Thymus (tissue), 11 donors: ENCODE results near the gene SLC41A3. TPM values are rescaled to one million over a fixed set of nuclear protein-coding genes. Genes with fewer than 3 reads are reported as not detected.

ENCODE experiments used
- DNase-seq, 9 donors: peaks; one replicate each; pipeline ENCODE4 v3.0.0-alpha.2; 2013; ENCODE audit warnings: low spot score in 9 of 9, low read depth in 6 of 9, missing footprints in 1 of 9
- H3K27ac ChIP-seq, 2 donors: one replicate each; pipeline ENCODE4 v1.5.1; 2013; ENCODE audit warnings: control low read depth in 1 of 2, low read depth in 1 of 2, low read length in 1 of 2, mild to moderate bottlenecking in 1 of 2, moderate library complexity in 1 of 2
- H3K27me3 ChIP-seq, 2 donors: one replicate each; pipeline ENCODE4 v1.5.1; 2013; ENCODE audit warnings: low read length in 1 of 2; ENCODE audit not compliant: control insufficient read depth in 2 of 2, insufficient read depth in 1 of 2
- H3K36me3 ChIP-seq, 2 donors: one replicate each; pipeline ENCODE4 v1.5.1; 2013; ENCODE audit warnings: low read length in 1 of 2, mild to moderate bottlenecking in 1 of 2, moderate library complexity in 1 of 2; ENCODE audit not compliant: control insufficient read depth in 2 of 2, insufficient read depth in 2 of 2
- H3K4me1 ChIP-seq, 2 donors: one replicate each; pipeline ENCODE4 v1.5.1; 2013; ENCODE audit warnings: low read length in 2 of 2; ENCODE audit not compliant: control insufficient read depth in 2 of 2, insufficient read depth in 2 of 2
- H3K4me3 ChIP-seq, 2 donors: one replicate each; pipeline ENCODE4 v1.5.1; 2013; ENCODE audit warnings: low read length in 2 of 2, control low read depth in 1 of 2, mild to moderate bottlenecking in 1 of 2
- H3K9me3 ChIP-seq, 2 donors: one replicate each; pipeline ENCODE4 v1.5.1; 2013; ENCODE audit warnings: low read length in 1 of 2, mild to moderate bottlenecking in 1 of 2; ENCODE audit not compliant: control insufficient read depth in 2 of 2, insufficient read depth in 1 of 2
- WGBS: extraction: QIAGEN DNeasy Blood & Tissue Kit; methylation state at CpG from one replicate; pipeline ENCODE4 v1.1.7; 2013; 5-methylcytosine and 5-hydroxymethylcytosine counted together
- polyA plus RNA-seq: library from polyadenylated mRNA; stranded (reverse); fragments of 200-250 nt; gene quantifications from one replicate; pipeline ENCODE4 v1.2.3, GENCODE V29; 2013
- total RNA-seq: library from RNA; stranded (reverse); fragments of 120-200 nt; gene quantifications from one replicate; pipeline ENCODE4 v1.2.4, GENCODE V29; 2013
- donor health status: healthy.

The SLC41A3 gene
- total and polyA plus RNA-seq, 2 donors = 31.3 to 33.5 TPM

DNA sequence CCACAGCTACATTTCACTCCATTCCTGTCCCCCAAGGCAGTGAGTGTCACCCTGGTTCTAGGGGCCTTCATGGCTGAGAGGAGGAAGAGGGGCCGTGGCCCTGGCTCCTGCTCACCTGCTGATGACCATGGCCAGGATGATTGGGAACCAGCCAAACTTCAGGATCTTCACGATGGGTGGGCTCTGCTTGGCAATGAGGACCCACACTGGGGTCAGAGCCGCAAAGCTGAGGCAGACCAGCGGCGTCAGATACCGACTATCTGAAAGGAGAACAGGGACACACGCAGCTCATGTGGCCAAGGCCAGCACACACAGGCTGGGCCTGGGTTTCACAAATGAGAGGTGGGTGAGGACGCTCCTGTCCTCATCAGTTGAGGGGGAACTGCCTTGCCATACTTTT is 67.3 kb downstream of the SLC41A3 start:
- no peaks in the 10 kb centered on the region for H3K27me3 ChIP-seq
- no peaks in the 10 kb centered on the region for H3K4me1 ChIP-seq
- DNase-seq = no peak
- H3K27ac ChIP-seq = no peak overlapping the region
- no peaks in the 10 kb centered on the region for H3K9me3 ChIP-seq
- no peak overlapping the region for H3K4me3 ChIP-seq
- WGBS = over 99% methylated on average over 8 of the region's 8 CpGs
- peaks cover 38 to 54% of the 10 kb centered on the region in 2 donors for H3K36me3 ChIP-seq

DNA sequence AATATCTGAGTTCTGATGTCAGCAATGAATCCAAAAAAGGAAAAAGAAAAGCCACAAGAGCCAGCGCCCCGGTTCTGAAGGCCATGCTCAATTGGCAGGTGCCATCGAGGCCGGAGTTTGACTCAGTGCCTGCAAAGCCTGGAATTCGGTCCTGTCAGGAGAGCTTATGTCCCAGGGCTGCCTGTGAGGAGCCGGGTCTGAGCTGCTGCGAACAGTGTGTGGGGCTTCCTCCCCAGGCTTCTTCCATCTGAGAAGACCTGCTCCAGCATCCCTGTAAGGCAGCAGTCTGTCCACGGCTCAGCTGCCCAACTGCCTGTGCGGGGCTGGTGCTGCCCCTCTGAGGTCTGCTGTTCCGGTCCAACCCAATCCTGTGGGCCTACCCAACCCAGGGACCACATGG is 68.8 kb downstream of the SLC41A3 start:
- Histone ChIP-seq H3K27ac (no peak overlapping the region), H3K4me1 (no peaks in the 10 kb centered on the region), H3K27me3 (no peaks in the 10 kb centered on the region), H3K4me3 (no peak overlapping the region), H3K9me3 (no peaks in the 10 kb centered on the region), H3K36me3 (peaks cover 46 to 47% of the 10 kb centered on the region in 2 donors)
- 92% methylated on average over 10 of the region's 10 CpGs for WGBS
- no peak for DNase-seq

- DNase-seq = no peak
- WGBS = 96% methylated on average over 4 of the region's 4 CpGs
- Histone ChIP-seq H3K27ac (no peak overlapping the region), H3K4me3 (no peak overlapping the region), H3K9me3 (no peaks in the 10 kb centered on the region), H3K4me1 (no peaks in the 10 kb centered on the region), H3K27me3 (no peaks in the 10 kb centered on the region), H3K36me3 (peaks cover 42 to 47% of the 10 kb centered on the region in 2 donors)
Observed at GRCh38 chr3:126014252-126014651, 69.7 kb downstream of the SLC41A3 start.

GRCh38 chr3:126013751-126014156 is 70.2 kb downstream of the SLC41A3 start:
- no peak for DNase-seq
- WGBS = 98% methylated on average over 8 of the region's 8 CpGs
- Histone ChIP-seq H3K27me3 (no peaks in the 10 kb centered on the region), H3K4me3 (no peak overlapping the region), H3K4me1 (no peaks in the 10 kb centered on the region), H3K36me3 (peaks cover 43 to 46% of the 10 kb centered on the region in 2 donors), H3K27ac (no peak overlapping the region), H3K9me3 (no peaks in the 10 kb centered on the region)

DNA sequence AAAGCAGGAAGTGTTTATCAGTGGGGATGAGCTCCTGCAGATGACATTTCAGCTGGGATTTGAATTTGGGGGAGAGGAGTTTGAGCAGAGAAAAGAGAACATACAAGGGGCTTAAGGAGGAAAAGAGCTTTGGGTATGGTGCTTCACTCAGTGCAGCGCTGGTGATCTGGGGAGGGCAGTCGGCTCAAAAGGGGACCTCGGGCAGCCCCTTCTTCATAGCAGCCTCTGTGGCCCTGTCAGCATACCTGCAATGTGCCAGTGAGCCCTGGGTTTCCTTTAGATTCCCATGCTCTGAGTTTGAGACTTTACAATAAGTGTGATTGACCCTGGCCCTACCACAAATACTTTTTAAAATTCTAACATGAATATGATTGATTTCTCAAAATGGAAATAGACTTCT is 74.7 kb downstream of the SLC41A3 start:
- H3K36me3 ChIP-seq = peaks cover 42 to 59% of the 10 kb centered on the region in 2 donors
- no peak for DNase-seq

GRCh38 chr3:126008219-126008618 is 75.7 kb downstream of the SLC41A3 start:
- no peak overlapping the region for H3K4me3 ChIP-seq
- H3K36me3 ChIP-seq = peaks cover 41 to 52% of the 10 kb centered on the region in 2 donors
- WGBS = 98% methylated on average over 3 of the region's 3 CpGs

More for the DNA sequence above, 74.7 kb downstream of the SLC41A3 start:
- no peaks in the 10 kb centered on the region for H3K4me1 ChIP-seq
- H3K4me3 ChIP-seq = no peak overlapping the region
- no peak overlapping the region for H3K27ac ChIP-seq
- H3K27me3 ChIP-seq = no peaks in the 10 kb centered on the region
- H3K9me3 ChIP-seq = no peaks in the 10 kb centered on the region
- 100% methylated on average over 3 of the region's 3 CpGs for WGBS

DNA sequence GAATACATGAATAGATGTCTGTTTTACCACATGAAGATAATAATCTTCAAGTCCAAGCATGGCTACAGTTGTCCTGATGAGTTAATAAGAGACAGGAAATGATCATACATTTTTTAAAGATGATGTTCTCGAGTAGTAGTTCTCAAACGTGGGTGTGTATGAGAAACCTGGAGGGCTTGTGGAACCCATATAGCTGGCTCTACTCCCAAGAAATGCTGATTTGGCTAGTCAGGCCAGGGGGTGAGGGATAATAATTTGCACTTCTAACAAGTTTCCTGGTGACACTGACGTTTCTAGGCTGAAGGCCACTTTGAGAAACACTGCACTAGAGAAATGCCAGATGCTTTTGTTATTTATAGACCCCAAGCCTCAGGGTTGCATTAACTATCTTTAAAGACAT is 78.0 kb downstream of the SLC41A3 start:
- H3K4me1 ChIP-seq = no peaks in the 10 kb centered on the region
- no peaks in the 10 kb centered on the region for H3K27me3 ChIP-seq
- no peak overlapping the region for H3K27ac ChIP-seq
- DNase-seq = no peak
- peaks cover 30 to 39% of the 10 kb centered on the region in 2 donors for H3K36me3 ChIP-seq
- 75% methylated on average over 3 of the region's 3 CpGs for WGBS
- H3K9me3 ChIP-seq = no peaks in the 10 kb centered on the region
- no peak overlapping the region for H3K4me3 ChIP-seq

More at GRCh38 chr3:126008219-126008618, 75.7 kb downstream of the SLC41A3 start:
- Histone ChIP-seq H3K9me3 (no peaks in the 10 kb centered on the region), H3K4me1 (no peaks in the 10 kb centered on the region), H3K27me3 (no peaks in the 10 kb centered on the region), H3K27ac (no peak overlapping the region)
- DNase-seq = no peak

GRCh38 chr3:126004692-126005091 is 79.2 kb downstream of the SLC41A3 start:
- Histone ChIP-seq H3K4me1 (no peaks in the 10 kb centered on the region), H3K4me3 (no peak overlapping the region), H3K27me3 (no peaks in the 10 kb centered on the region), H3K9me3 (no peaks in the 10 kb centered on the region), H3K27ac (no peak overlapping the region), H3K36me3 (peaks cover 24 to 39% of the 10 kb centered on the region in 2 donors)
- DNase-seq = no peak
- WGBS = 98% methylated on average over 7 of the region's 7 CpGs

- no peak for DNase-seq
- Histone ChIP-seq H3K4me3 (no peak overlapping the region), H3K9me3 (no peaks in the 10 kb centered on the region), H3K27ac (no peak overlapping the region), H3K27me3 (no peaks in the 10 kb centered on the region), H3K4me1 (no peaks in the 10 kb centered on the region), H3K36me3 (peaks cover 24 to 39% of the 10 kb centered on the region in 2 donors)
- WGBS = 96% methylated on average over 6 of the region's 6 CpGs
Observed at GRCh38 chr3:126004217-126004616, 79.7 kb downstream of the SLC41A3 start.
